Ovary (tissue), 10 donors: ENCODE measurements around the gene APEH. TPM values are rescaled to one million over a fixed set of nuclear protein-coding genes. Genes with fewer than 3 reads are reported as not detected.

Experiments used
- DNase-seq, 5 donors: peaks; one replicate each; pipeline ENCODE4 v3.0.0-alpha.2; 2019 to 2020
- H3K27ac ChIP-seq, 2 donors: fragments of 200-600 bp; one replicate each; pipeline versions ENCODE4 v1.5.1 to v1.8.0; 2019 to 2022
- H3K27me3 ChIP-seq: fragments of 200-600 bp; one replicate; pipeline ENCODE4 v1.8.0; 2022
- H3K36me3 ChIP-seq: fragments of 200-600 bp; sonication (generic); one replicate; pipeline ENCODE4 v1.5.1; 2019
- H3K4me1 ChIP-seq: one replicate; pipeline ENCODE4 v1.8.1; 2013; ENCODE audit warnings: mild to moderate bottlenecking, moderate library complexity; ENCODE audit not compliant: insufficient read depth
- H3K4me3 ChIP-seq: fragments of 200-600 bp; sonication (generic); one replicate; pipeline ENCODE4 v1.5.1; 2017
- H3K9me3 ChIP-seq, 2 donors: fragments of 200-600 bp in 1 of 2; sonication (generic) in 1 of 2; one replicate each; pipeline versions ENCODE4 v1.5.1 to v1.8.1; 2013 to 2019; ENCODE audit warnings: mild to moderate bottlenecking in 1 of 2, moderate library complexity in 1 of 2
- CTCF ChIP-seq, 3 donors: fragments of 450-650 bp in 2 of 3; fragments of 200-600 bp in 1 of 3; IDR thresholded peaks; one replicate each; pipeline versions ENCODE4 v1.5.1 to v1.8.0; 2016 to 2022; ENCODE audit warnings: antibody characterized with exemption in 3 of 3, mild to moderate bottlenecking in 1 of 3
- EP300 ChIP-seq: sonication (generic); formaldehyde crosslinking; IDR thresholded peaks from one replicate; pipeline ENCODE4 v1.6.1; 2017; ENCODE audit warnings: antibody characterized with exemption
- POLR2A ChIP-seq: fragments of 450-650 bp; IDR thresholded peaks from one replicate; pipeline ENCODE4 v1.6.1; 2017; ENCODE audit warnings: antibody characterized with exemption, mild to moderate bottlenecking, moderate library complexity
- WGBS, 3 donors: extraction: QIAGEN DNeasy Blood & Tissue Kit in 1 of 3; methylation state at CpG; one replicate each; pipeline versions ENCODE4 v1.1.5 to v1.1.7; 2013 to 2017; 5-methylcytosine and 5-hydroxymethylcytosine counted together
- intact Hi-C, 4 donors: fragments of 100-400 bp; cut with DNase I; formaldehyde crosslinking; loops; one replicate each; pipeline versions ENCODE4 v1.11.0 to v1.15.1; 2022 to 2023
- long read RNA-seq, 3 donors: library from polyadenylated mRNA in 2 of 3; unstranded in 2 of 3; transcript quantifications; one replicate each; pipeline ENCODE4 v2.0.0 and lab custom pipeline, GENCODE V29; 2021 to 2026
- polyA plus RNA-seq, 2 donors: library from polyadenylated mRNA; stranded (reverse); fragments of 200-250 nt in 1 of 2; fragments of 350-450 nt in 1 of 2; fragmentation: Illumina TruSeq in 1 of 2; extraction: RNeasy Lipid Tissue Mini Kit (QIAGEN cat#74804) in 1 of 2; gene quantifications; one replicate each; pipeline ENCODE4 v1.2.3, GENCODE V29; 2013 to 2014
- total RNA-seq, 7 donors: library from RNA; depleted of rRNA in 2 of 7; stranded (reverse); fragments of >200 nt in 2 of 7; fragmentation: NEBNext Ultra II Directional in 3 of 7; extraction: Animal tissue kit (Norgen Biotek cat#: 25700) in 3 of 7; gene quantifications; one replicate each; pipeline versions ENCODE4 v1.1.0 to v1.2.4, GENCODE V29; 2016 to 2023
- donor health status: DM: no; HTN: no; CAD: no; lungs with moderate emphysema.
- donor health status: DM: no; HTN: no; CAD: no.
- donor health status: Bipolar disorder and iron deficiency.
- donor health status: DM: yes; HTN: yes; CAD: no.
- donor health status: DM: no; HTN: no; CAD: no.
- donor health status: DM: yes; HTN: yes; CAD: no.

Gene APEH
- total RNA-seq (10 to 100 TPM; 33.7 to 90.9 (median 65.1) TPM), polyA plus RNA-seq (10 to 100 TPM; 41.6 to 42.8 TPM)
- long read RNA-seq, donor 1, transcript APEH-201 (22 exons, 3,220 nt), result major isoform, 101 of 240 reads
- long read RNA-seq, donor 1, partial matches to known transcripts, result 35 of 240 reads
- long read RNA-seq, donor 1, other reads (novel, unspliced or antisense), result 104 of 240 reads
- long read RNA-seq, donor 2, transcript APEH-201 (22 exons, 3,220 nt), result major isoform, 13 of 53 reads
- long read RNA-seq, donor 2, partial matches to known transcripts, result 29 of 53 reads
- long read RNA-seq, donor 2, other reads (novel, unspliced or antisense), result 11 of 53 reads
- long read RNA-seq, donor 3, transcript APEH-201 (22 exons, 3,220 nt), result major isoform, 62 of 141 reads
- long read RNA-seq, donor 3, partial matches to known transcripts, result 19 of 141 reads
- long read RNA-seq, donor 3, other reads (novel, unspliced or antisense), result 60 of 141 reads

- H3K36me3 ChIP-seq, result no peaks in the 10 kb centered on the region
- WGBS, 3 donors, result 0 to 1% (median 1%) methylated on average over 51 to 71 of the region's 71 CpGs
- no peaks in the 10 kb centered on the region for H3K27me3 ChIP-seq
- H3K4me3 ChIP-seq, result peak within 1 kb of the TSS; percentile 89
- peaks cover 10% of the 10 kb centered on the region for H3K4me1 ChIP-seq
- DNase-seq, result peak; percentile 94 to 95 (median 95)
- no peaks in the 10 kb centered on the region for H3K9me3 ChIP-seq
- TF ChIP-seq CTCF (IDR thresholded peaks at IDR 0.05) (peak in 1 of 3 donors; percentile 8), POLR2A (peak; percentile 58), EP300 (no peak)
- peak within 1 kb of the TSS; percentile 14 to 82 for H3K27ac ChIP-seq
- intact Hi-C loops, result loop anchor here in 2 of 4 donors (5.0 kb wide), 2 partner anchors 132 to 137 kb away; no protein-coding TSS in a partner anchor
Measured at GRCh38 chr3:49673715-49674496, at the start of gene APEH. TSS of gene APEH (plus strand) at chr3:49674351. CDS start at chr3:49674402, 51 bp downstream.

- no peak for TF ChIP-seq EP300
- TF ChIP-seq POLR2A, result no peak
- TF ChIP-seq CTCF (IDR thresholded peaks at IDR 0.05), result no peak
- no peak for DNase-seq
Measured at GRCh38 chr3:49625071-49625470, 49.1 kb upstream of the APEH start.

GRCh38 chr3:49626101-49626581, 48.0 kb upstream of the APEH start:
- 32 to 37% (median 33%) methylated on average over 8 of the region's 8 CpGs for WGBS, 3 donors
- no peak for DNase-seq

More at GRCh38 chr3:49625071-49625470, 49.1 kb upstream of the APEH start:
- H3K27ac ChIP-seq, result no peak overlapping the region
- no peaks in the 10 kb centered on the region for H3K9me3 ChIP-seq
- 96 to 99% (median 96%) methylated on average over 13 of the region's 13 CpGs for WGBS, 3 donors
- H3K27me3 ChIP-seq, result no peaks in the 10 kb centered on the region
- no peak overlapping the region for H3K4me3 ChIP-seq
- intact Hi-C loops, result no loop called here
- no peaks in the 10 kb centered on the region for H3K36me3 ChIP-seq
- H3K4me1 ChIP-seq, result no peaks in the 10 kb centered on the region

More at GRCh38 chr3:49626101-49626581, 48.0 kb upstream of the APEH start:
- intact Hi-C loops, result no loop called here
- Histone ChIP-seq H3K4me1 (no peaks in the 10 kb centered on the region), H3K27me3 (no peaks in the 10 kb centered on the region), H3K9me3 (no peaks in the 10 kb centered on the region), H3K27ac (no peak overlapping the region), H3K4me3 (no peak overlapping the region), H3K36me3 (no peaks in the 10 kb centered on the region)
- TF ChIP-seq EP300, result no peak
- TF ChIP-seq CTCF (IDR thresholded peaks at IDR 0.05), result no peak
- TF ChIP-seq POLR2A, result no peak
